ENCODE data around the gene IL5. TPM values are rescaled to one million over a fixed set of nuclear protein-coding genes. Genes with fewer than 3 reads are reported as not detected.

The IL5 gene
- total and polyA plus RNA-seq, 2 of the 4 experiments (the other 2 are of a cell fraction), result not detected

DNA sequence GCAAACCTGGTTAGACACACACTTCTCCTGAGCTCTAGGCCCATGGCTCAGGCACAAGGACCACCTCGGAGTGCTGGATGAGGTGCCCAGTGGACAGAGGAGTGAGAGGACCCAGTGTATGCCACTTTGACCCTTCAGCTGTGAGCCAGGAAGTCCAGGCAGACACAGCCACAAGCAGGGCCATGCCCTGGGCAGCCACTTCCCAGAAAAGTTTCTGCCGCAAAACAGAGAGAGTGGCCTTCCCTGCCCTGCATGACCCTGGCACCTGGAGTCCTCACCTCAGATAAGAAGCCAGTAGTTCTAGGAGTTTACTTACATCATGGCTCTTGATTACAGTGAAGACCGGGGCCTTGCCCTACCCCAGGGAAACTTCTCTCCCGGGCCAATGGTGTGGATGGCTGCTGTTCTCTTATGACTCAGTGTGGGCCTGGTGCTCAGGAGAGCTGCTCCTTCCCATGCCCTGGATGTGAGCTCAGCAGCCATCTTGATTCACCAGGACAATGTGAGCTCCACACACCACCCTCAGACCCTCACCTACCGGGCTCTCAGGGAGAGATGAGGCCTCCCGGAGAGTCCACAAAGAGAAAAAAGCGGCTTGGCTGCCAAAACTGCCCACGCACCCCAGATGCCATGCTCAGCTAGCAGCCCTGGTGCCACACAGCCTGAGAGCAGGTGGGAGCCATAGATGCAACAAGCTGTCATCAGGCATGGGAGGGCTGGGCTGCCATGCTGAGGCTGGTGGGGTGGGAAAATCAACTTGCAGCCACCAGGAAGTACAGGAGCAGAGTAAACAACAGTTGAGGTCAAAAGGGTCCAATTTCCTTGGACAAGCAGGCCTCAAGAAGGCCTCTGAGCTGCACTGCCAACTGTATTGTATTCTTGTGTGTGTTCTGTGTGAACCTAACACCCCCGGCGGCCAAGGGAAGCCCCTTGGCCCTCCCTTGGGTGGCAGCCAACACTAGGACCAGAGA, 41.1 kb downstream of the IL5 start:
- no peaks in the 10 kb centered on the region for H3K27me3 ChIP-seq (ENCODE audit: control insufficient read depth, insufficient read depth, low read length)
- peak overlapping the region; percentile 26 for H4K5ac ChIP-seq (ENCODE audit: low read depth, low read length)
- H3K4me3 ChIP-seq (ENCODE audit: insufficient read depth, low read depth, low read length), result no peak overlapping the region
- ATAC-seq (ENCODE audit: low read depth), result no peak
- H3K9ac ChIP-seq (ENCODE audit: low read depth, low read length), result no peak overlapping the region
- peak overlapping the region; percentile 75 for H2AK9ac ChIP-seq (replicated peaks; ENCODE audit: low read depth, low read length, poor library complexity)
- H3K36me3 ChIP-seq (ENCODE audit: control insufficient read depth, insufficient read depth, low read length), result no peaks in the 10 kb centered on the region
- no peaks in the 10 kb centered on the region for H3K9me3 ChIP-seq (ENCODE audit: control insufficient read depth, insufficient read depth, low read length)
- BruUV-seq (replicated peaks), result no TSS peak
- peak overlapping the region; percentile 70; the same call in 1 of the 2 replicates for H3K14ac ChIP-seq (replicated peaks; ENCODE audit: low read depth, low read length)
- peak overlapping the region; percentile 96 for H2BK120ac ChIP-seq (ENCODE audit: low read depth, low read length)
- no peak overlapping the region for H3K56ac ChIP-seq (ENCODE audit: extremely low read depth, insufficient read depth, low read length)
- H3K4me1 ChIP-seq (ENCODE audit: control insufficient read depth, insufficient read depth, low read length), result peaks cover 35% of the 10 kb centered on the region
- peak overlapping the region; percentile 40 for H2BK5ac ChIP-seq (ENCODE audit: low read depth, low read length, poor library complexity, severe bottlenecking)
- intact Hi-C loops (cut with micrococcal nuclease) (loop anchor here (1.0 kb wide), 2 partner anchors 83 to 116 kb away; no protein-coding TSS in a partner anchor), in situ Hi-C loops (cut with MboI; ENCODE audit: low sequenced_read_pairs) (loop anchor here (5.0 kb wide), 1 partner anchor 115 kb away; no protein-coding TSS in a partner anchor), dilution Hi-C loops (cut with HindIII; ENCODE audit: low sequenced_read_pairs, unreplicated experiment) (no loop called here)
- DNase-seq, result peak; percentile 69
- H3K27ac ChIP-seq (ENCODE audit: insufficient read depth, low read length), result peak overlapping the region; percentile 19
- peak overlapping the region; percentile 57; the same call in 2 of the 3 replicates for H2BK15ac ChIP-seq (ENCODE audit: low read depth, low read length)
- H4K20me1 ChIP-seq (ENCODE audit: insufficient read depth, low read length), result no peaks in the 10 kb centered on the region
- H3K23ac ChIP-seq (ENCODE audit: low read depth, low read length), result peak overlapping the region; percentile 19; the same call in 1 of the 2 replicates
- H3K4ac ChIP-seq (ENCODE audit: low read depth, low read length), result peak overlapping the region; percentile 99
- H3K79me1 ChIP-seq (ENCODE audit: low read depth in 1 of 2, low read length in 2 of 2), result peaks cover 0 to 21% of the 10 kb centered on the region in 2 experiments; a peak in 1 of 4 replicates
- peak overlapping the region; percentile 30 to 82; a peak in 3 of 4 replicates for H4K8ac ChIP-seq (ENCODE audit: low read depth in 2 of 2, low read length in 2 of 2)
- peak overlapping the region; percentile 95 for H2AK5ac ChIP-seq (ENCODE audit: low read depth, low read length)
- WGBS, 2 experiments (ENCODE audit: extremely low coverage in 2 of 2, insufficient read length in 1 of 2), result 85% methylated on average over 2 of the region's 10 CpGs; no CpG with 5 or more reads in 1 of the 2 experiments
- H3K4me2 ChIP-seq (ENCODE audit: low read depth, low read length), result no peak overlapping the region
- H3K9me1 ChIP-seq (ENCODE audit: insufficient read depth, low read length), result peaks cover 51% of the 10 kb centered on the region
- no peak for TF ChIP-seq SMC3 (IDR thresholded peaks at IDR 0.05; ENCODE audit: low read depth, low read length)
- TF ChIP-seq FOS (IDR thresholded peaks at IDR 0.05; ENCODE audit: low read depth, low read length), result no peak
- no peak for TF ChIP-seq BHLHE40 (IDR thresholded peaks at IDR 0.05; ENCODE audit: low read depth, low read length)
- TF ChIP-seq, protein P1, sequence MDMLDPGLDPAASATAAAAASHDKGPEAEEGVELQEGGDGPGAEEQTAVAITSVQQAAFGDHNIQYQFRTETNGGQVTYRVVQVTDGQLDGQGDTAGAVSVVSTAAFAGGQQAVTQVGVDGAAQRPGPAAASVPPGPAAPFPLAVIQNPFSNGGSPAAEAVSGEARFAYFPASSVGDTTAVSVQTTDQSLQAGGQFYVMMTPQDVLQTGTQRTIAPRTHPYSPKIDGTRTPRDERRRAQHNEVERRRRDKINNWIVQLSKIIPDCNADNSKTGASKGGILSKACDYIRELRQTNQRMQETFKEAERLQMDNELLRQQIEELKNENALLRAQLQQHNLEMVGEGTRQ (IDR thresholded peaks at IDR 0.05; ENCODE audit: low read depth, low read length), result no peak
- no peak for TF ChIP-seq RFX5 (IDR thresholded peaks at IDR 0.05; ENCODE audit: low read depth, low read length)
- TF ChIP-seq MAFK (IDR thresholded peaks at IDR 0.05; ENCODE audit: low read depth, low read length), result no peak
- TF ChIP-seq, protein P2, sequence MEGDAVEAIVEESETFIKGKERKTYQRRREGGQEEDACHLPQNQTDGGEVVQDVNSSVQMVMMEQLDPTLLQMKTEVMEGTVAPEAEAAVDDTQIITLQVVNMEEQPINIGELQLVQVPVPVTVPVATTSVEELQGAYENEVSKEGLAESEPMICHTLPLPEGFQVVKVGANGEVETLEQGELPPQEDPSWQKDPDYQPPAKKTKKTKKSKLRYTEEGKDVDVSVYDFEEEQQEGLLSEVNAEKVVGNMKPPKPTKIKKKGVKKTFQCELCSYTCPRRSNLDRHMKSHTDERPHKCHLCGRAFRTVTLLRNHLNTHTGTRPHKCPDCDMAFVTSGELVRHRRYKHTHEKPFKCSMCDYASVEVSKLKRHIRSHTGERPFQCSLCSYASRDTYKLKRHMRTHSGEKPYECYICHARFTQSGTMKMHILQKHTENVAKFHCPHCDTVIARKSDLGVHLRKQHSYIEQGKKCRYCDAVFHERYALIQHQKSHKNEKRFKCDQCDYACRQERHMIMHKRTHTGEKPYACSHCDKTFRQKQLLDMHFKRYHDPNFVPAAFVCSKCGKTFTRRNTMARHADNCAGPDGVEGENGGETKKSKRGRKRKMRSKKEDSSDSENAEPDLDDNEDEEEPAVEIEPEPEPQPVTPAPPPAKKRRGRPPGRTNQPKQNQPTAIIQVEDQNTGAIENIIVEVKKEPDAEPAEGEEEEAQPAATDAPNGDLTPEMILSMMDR (conservative IDR thresholded peaks at IDR 0.05; ENCODE audit: low read depth, low read length), result no peak
- TF ChIP-seq CHD1 (IDR thresholded peaks at IDR 0.05; ENCODE audit: low read depth, low read length), result no peak
- no peak for TF ChIP-seq POLR2A (IDR thresholded peaks at IDR 0.05; ENCODE audit: low read depth, low read length)
- TF ChIP-seq NFE2L2 (IDR thresholded peaks at IDR 0.05; ENCODE audit: low read depth, low read length), result no peak
- TF ChIP-seq MAZ (IDR thresholded peaks at IDR 0.05; ENCODE audit: borderline replicate concordance, low read depth, low read length), result no peak
- ChIA-PET POLR2A (ENCODE audit: unreplicated experiment) (interaction anchor here (1.2 kb wide), 1 partner anchor 11 kb away, joined by 3 read pairs; the partner anchor contains the start of gene IRF1), CTCF (interaction anchor here (5.2 kb wide), 1 partner anchor 115 kb away, joined by 30 read pairs; no protein-coding TSS in a partner anchor)
- peak overlapping the region; percentile 33; the same call in 1 of the 2 replicates for H3K18ac ChIP-seq (ENCODE audit: low read depth, low read length)
- peak overlapping the region; percentile 69 for H4K91ac ChIP-seq (ENCODE audit: insufficient read depth, low read depth, low read length)
- H2BK20ac ChIP-seq (ENCODE audit: low read depth, low read length), result peak overlapping the region; percentile 54; the same call in 1 of the 2 replicates
- peak overlapping the region; percentile 85 for H2AFZ ChIP-seq (replicated peaks; ENCODE audit: low read length, poor library complexity)

All from IMR-90 (cell line).